ENCODE results near the gene MYH4. TPM values are rescaled to one million over a fixed set of nuclear protein-coding genes. Genes with fewer than 3 reads are reported as not detected.

Gene MYH4
- total RNA-seq, 1 donor from 2014 or later = not detected

GRCh38 chr17:10458701-10459100 lies 10.7 kb downstream of the MYH4 start:
- no peaks in the 10 kb centered on the region for H3K27me3 Mint-ChIP-seq (ENCODE audit: unreplicated experiment)
- no peak overlapping the region for H3K27ac Mint-ChIP-seq (ENCODE audit: unreplicated experiment)
- H3K9me3 Mint-ChIP-seq (ENCODE audit: unreplicated experiment) = no peaks in the 10 kb centered on the region
- no peak overlapping the region for H3K4me3 Mint-ChIP-seq (ENCODE audit: unreplicated experiment)
- H3K36me3 Mint-ChIP-seq (ENCODE audit: unreplicated experiment) = no peaks in the 10 kb centered on the region
- no peak for DNase-seq
- TF ChIP-seq CTCF (IDR thresholded peaks at IDR 0.05; ENCODE audit: partially characterized antibody, unreplicated experiment) = no peak
- H3K4me1 Mint-ChIP-seq (ENCODE audit: low read depth, unreplicated experiment) = no peaks in the 10 kb centered on the region

GRCh38 chr17:10457952-10458351 lies 11.4 kb downstream of the MYH4 start:
- no peaks in the 10 kb centered on the region for H3K4me1 Mint-ChIP-seq (ENCODE audit: low read depth, unreplicated experiment)
- no peak for TF ChIP-seq CTCF (IDR thresholded peaks at IDR 0.05; ENCODE audit: partially characterized antibody, unreplicated experiment)
- no peak overlapping the region for H3K27ac Mint-ChIP-seq (ENCODE audit: unreplicated experiment)
- H3K27me3 Mint-ChIP-seq (ENCODE audit: unreplicated experiment) = no peaks in the 10 kb centered on the region
- no peak for DNase-seq
- no peaks in the 10 kb centered on the region for H3K36me3 Mint-ChIP-seq (ENCODE audit: unreplicated experiment)
- H3K4me3 Mint-ChIP-seq (ENCODE audit: unreplicated experiment) = no peak overlapping the region
- no peaks in the 10 kb centered on the region for H3K9me3 Mint-ChIP-seq (ENCODE audit: unreplicated experiment)

- no peak for TF ChIP-seq CTCF (IDR thresholded peaks at IDR 0.05; ENCODE audit: partially characterized antibody, unreplicated experiment)
- no peak for DNase-seq
- Mint-ChIP-seq H3K27ac (ENCODE audit: unreplicated experiment) (no peak overlapping the region), H3K4me1 (ENCODE audit: low read depth, unreplicated experiment) (no peaks in the 10 kb centered on the region), H3K4me3 (ENCODE audit: unreplicated experiment) (no peak overlapping the region), H3K36me3 (ENCODE audit: unreplicated experiment) (no peaks in the 10 kb centered on the region), H3K27me3 (ENCODE audit: unreplicated experiment) (no peaks in the 10 kb centered on the region), H3K9me3 (ENCODE audit: unreplicated experiment) (no peaks in the 10 kb centered on the region)
Observed at GRCh38 chr17:10447026-10447931, 22.1 kb downstream of the MYH4 start.

- no peak for DNase-seq
- no peak overlapping the region for H3K27ac Mint-ChIP-seq (ENCODE audit: unreplicated experiment)
- no peak overlapping the region for H3K4me3 Mint-ChIP-seq (ENCODE audit: unreplicated experiment)
- no peaks in the 10 kb centered on the region for H3K9me3 Mint-ChIP-seq (ENCODE audit: unreplicated experiment)
- no peak for TF ChIP-seq CTCF (IDR thresholded peaks at IDR 0.05; ENCODE audit: partially characterized antibody, unreplicated experiment)
- peaks cover 5% of the 10 kb centered on the region for H3K4me1 Mint-ChIP-seq (ENCODE audit: low read depth, unreplicated experiment)
- no peaks in the 10 kb centered on the region for H3K27me3 Mint-ChIP-seq (ENCODE audit: unreplicated experiment)
- H3K36me3 Mint-ChIP-seq (ENCODE audit: unreplicated experiment) = peaks cover 11% of the 10 kb centered on the region
Observed at GRCh38 chr17:10439816-10440215, 29.5 kb downstream of the MYH4 start.

GRCh38 chr17:10435096-10435495 lies 34.3 kb downstream of the MYH4 start:
- H3K9me3 Mint-ChIP-seq (ENCODE audit: unreplicated experiment) = no peaks in the 10 kb centered on the region
- no peak overlapping the region for H3K4me3 Mint-ChIP-seq (ENCODE audit: unreplicated experiment)
- peaks cover 6% of the 10 kb centered on the region for H3K4me1 Mint-ChIP-seq (ENCODE audit: low read depth, unreplicated experiment)
- DNase-seq = no peak
- peaks cover 11% of the 10 kb centered on the region for H3K36me3 Mint-ChIP-seq (ENCODE audit: unreplicated experiment)
- TF ChIP-seq CTCF (IDR thresholded peaks at IDR 0.05; ENCODE audit: partially characterized antibody, unreplicated experiment) = no peak
- no peaks in the 10 kb centered on the region for H3K27me3 Mint-ChIP-seq (ENCODE audit: unreplicated experiment)
- no peak overlapping the region for H3K27ac Mint-ChIP-seq (ENCODE audit: unreplicated experiment)

Measured in glutamatergic neuron (in vitro differentiated cells).